K562 (cell line): ENCODE results near the gene DRD3. TPM values are rescaled to one million over a fixed set of nuclear protein-coding genes. Genes with fewer than 3 reads are reported as not detected.

Source experiments
- ATAC-seq: fragments of 200-7000 bp; cut with Tn5 transposase; 3 replicates; pipeline ENCODE4 v1.9.1; 2020; ENCODE audit warnings: moderate library complexity
- BruUV-seq: library from RNA; stranded (reverse); fragments of 400-500 nt; replicated peaks from 2 replicates; lab custom pipeline; 2021; lab: Mats Ljungman, UMichigan
- CTCF ChIA-PET: fragments of 300-600 bp; formaldehyde crosslinking; extraction: SDS; loops from one replicate; lab custom pipeline; 2021; ENCODE audit warnings: low intra/inter-chr PET ratio; lab: Yijun Ruan, JAX
- POLR2A ChIA-PET: fragments of 300-600, 350-650 bp; sonication (Branson Sonifier 250); formaldehyde crosslinking; extraction: SDS; loops from one replicate; lab custom pipeline; 2021; ENCODE audit warnings: antibody characterized with exemption, inconsistent platforms; lab: Yijun Ruan, JAX
- DNase-seq, 4 experiments: peaks; one replicate each; pipeline versions ENCODE4 v3.0.0 to v3.0.0-alpha.2; 2011 to 2018; ENCODE audit warnings: low spot score in 3 of 4, mixed read lengths in 3 of 4; ENCODE audit errors: extremely low read depth in 1 of 4
- FAIRE-seq: peaks from 2 replicates; lab custom pipeline; 2011; peaks lifted over from hg19 to GRCh38; lab: Jason Lieb, UNC
- H2AFZ ChIP-seq: 2 replicates; pipeline ENCODE4 v1.6.0; 2011; ENCODE audit warnings: low read depth, low read length, control low read depth, inconsistent platforms
- H3K27ac ChIP-seq: fragments of 200-600 bp; 3 replicates; pipeline ENCODE4 v1.8.0; 2011; ENCODE audit warnings: low read depth, mild to moderate bottlenecking, control low read depth, inconsistent platforms, low read length, moderate library complexity, mixed read lengths; ENCODE audit errors: extremely low read depth
- H3K27me3 ChIP-seq, 2 experiments: fragments of 300-600 bp in 1 of 2; 2 replicates in 1 of 2; 3 replicates in 1 of 2; pipeline versions ENCODE4 v1.6.0 to v1.8.0; 2011; ENCODE audit warnings: inconsistent platforms in 2 of 2, low read length in 2 of 2, mild to moderate bottlenecking in 1 of 2, mixed read lengths in 1 of 2, moderate library complexity in 1 of 2; ENCODE audit not compliant: control insufficient read depth in 2 of 2, insufficient read depth in 2 of 2
- H3K36me3 ChIP-seq: fragments of 300-600 bp; 3 replicates; pipeline ENCODE4 v1.8.0; 2011; ENCODE audit warnings: mild to moderate bottlenecking, low read length, inconsistent platforms; ENCODE audit not compliant: control insufficient read depth, insufficient read depth
- H3K4me1 ChIP-seq, 2 experiments: fragments of 200-600 bp in 1 of 2; replicated peaks in 1 of 2; 2 replicates in 1 of 2; 3 replicates in 1 of 2; pipeline versions ENCODE4 v1.5.1 to v1.8.0; 2011; ENCODE audit warnings: inconsistent platforms in 2 of 2, low read length in 2 of 2, mild to moderate bottlenecking in 1 of 2, mixed read lengths in 1 of 2, moderate library complexity in 1 of 2; ENCODE audit not compliant: control insufficient read depth in 2 of 2, insufficient read depth in 2 of 2
- H3K4me2 ChIP-seq: 2 replicates; pipeline ENCODE4 v1.6.1; 2011; ENCODE audit warnings: low read length, control low read depth, inconsistent platforms, mixed read lengths; ENCODE audit not compliant: insufficient read depth
- H3K4me3 ChIP-seq: fragments of 200-600 bp; sonication (generic), shearing (Covaris generic); 2 replicates; pipeline ENCODE4 v1.5.1; 2016; ENCODE audit warnings: control low read depth, inconsistent platforms
- H3K79me2 ChIP-seq: fragments of 200-600 bp; 3 replicates; pipeline ENCODE4 v1.8.0; 2011; ENCODE audit warnings: low read length, inconsistent platforms; ENCODE audit not compliant: control insufficient read depth, insufficient read depth
- H3K9ac ChIP-seq, 2 experiments: 2 replicates each; pipeline versions ENCODE4 v1.6.0 to v1.6.1; 2011; ENCODE audit warnings: low read depth in 2 of 2, low read length in 2 of 2, control low read depth in 1 of 2, inconsistent platforms in 1 of 2, mild to moderate bottlenecking in 1 of 2, mixed read lengths in 1 of 2; ENCODE audit not compliant: insufficient read depth in 1 of 2
- H3K9me1 ChIP-seq: one replicate; pipeline ENCODE4 v1.6.0; 2011; ENCODE audit warnings: inconsistent platforms, mild to moderate bottlenecking, low read length, moderate library complexity; ENCODE audit not compliant: control insufficient read depth, insufficient read depth
- H3K9me3 ChIP-seq: replicated peaks from 2 replicates; pipeline ENCODE4 v1.5.1; 2011; ENCODE audit warnings: low read depth, low read length, inconsistent platforms; ENCODE audit not compliant: control insufficient read depth, insufficient read depth
- H4K20me1 ChIP-seq: replicated peaks from 2 replicates; pipeline ENCODE4 v1.6.1; 2011; ENCODE audit warnings: low read length, inconsistent platforms, mixed read lengths; ENCODE audit not compliant: control insufficient read depth, insufficient read depth
- IFI16 ChIP-seq: fragments of 250-450 bp; sonication (Bioruptor Pico); IDR thresholded peaks from 2 replicates; pipeline ENCODE4 v2.1.2; 2022; ENCODE audit warnings: mild to moderate bottlenecking, inconsistent platforms
- RAD21 ChIP-seq, 2 experiments: fragments of 250-450 bp in 1 of 2; fragments of 450-650 bp in 1 of 2; sonication (Bioruptor Pico) in 1 of 2; formaldehyde crosslinking in 1 of 2; IDR thresholded peaks in 1 of 2; conservative IDR thresholded peaks in 1 of 2; 2 replicates each; pipeline versions ENCODE4 v1.4.0 to v1.8.0; 2020 to 2022; ENCODE audit warnings: mild to moderate bottlenecking in 2 of 2, moderate library complexity in 1 of 2
- SAP30 ChIP-seq: fragments of 200-600 bp; sonication (generic); IDR thresholded peaks from 2 replicates; pipeline ENCODE4 v1.6.1; 2012; ENCODE audit warnings: borderline replicate concordance, low read depth, mild to moderate bottlenecking, moderate library complexity, low read length, control low read depth, inconsistent platforms; ENCODE audit not compliant: insufficient read depth, poor library complexity, severe bottlenecking
- TRIM24 ChIP-seq, 2 experiments: fragments of 450-650 bp; IDR thresholded peaks; 2 replicates each; pipeline ENCODE4 v1.6.1; 2016
- ZNF140 ChIP-seq: fragments of 250-450 bp; sonication (Bioruptor Pico); IDR thresholded peaks from 2 replicates; pipeline ENCODE4 v1.8.0; 2021; ENCODE audit warnings: moderate library complexity, mild to moderate bottlenecking, inconsistent platforms
- ZNF282 ChIP-seq: sonication (generic); formaldehyde crosslinking; IDR thresholded peaks from 2 replicates; pipeline ENCODE4 v1.8.1; 2023; ENCODE audit warnings: missing genetic modification reagents
- WGBS: fragments of 100-300 bp; shearing (Covaris generic); methylation state at CpG from one replicate; pipeline ENCODE4 v1.1.6; 2016; ENCODE audit warnings: low coverage, mixed read lengths; ENCODE audit not compliant: insufficient coverage; ENCODE audit errors: missing lambda C conversion rate; 5-methylcytosine and 5-hydroxymethylcytosine counted together
- in situ Hi-C: fragments of 300-500 bp; cut with MboI; formaldehyde crosslinking; loops from 4 replicates; pipeline ENCODE4 v1.15.0; 2018; ENCODE audit warnings: inconsistent platforms, mixed read lengths
- intact Hi-C: fragments of 100-400 bp; cut with micrococcal nuclease; formaldehyde crosslinking; loops from 2 replicates; pipeline ENCODE4 v1.14.2; 2022
- polyA plus RNA-seq, 8 experiments: library from polyadenylated mRNA; depleted of rRNA in 4 of 8; stranded (reverse) in 5 of 8; unstranded in 3 of 8; fragments of >200 nt; fragmentation: Nextera tagmentation in 2 of 8; fragmentation: Illumina TruSeq in 1 of 8; extraction: Ambion mirVana in 2 of 8; extraction: Trizol in 1 of 8; gene quantifications; 2 replicates each; pipeline versions ENCODE4 v1.2.1 to v1.2.3, GENCODE V29; 2011 to 2014; ENCODE audit warnings: inconsistent platforms in 1 of 8, missing spikeins in 1 of 8
- total RNA-seq, 7 experiments: library from RNA; depleted of rRNA in 6 of 7; stranded (reverse); fragments of >200 nt in 6 of 7; fragmentation: Illumina TruSeq in 2 of 7; extraction: Trizol in 2 of 7; gene quantifications; 2 replicates each; pipeline versions ENCODE4 v1.2.1 to v1.2.3, GENCODE V29; 2011 to 2021; ENCODE audit warnings: low replicate concordance in 1 of 7
- TF ChIP-seq, protein P1 (sequence below): fragments of 450-650 bp; IDR thresholded peaks from 2 replicates; pipeline ENCODE4 v1.6.1; 2018; ENCODE audit not compliant: partially characterized antibody

DRD3 gene
- total and polyA plus RNA-seq, 9 of the 15 experiments (the other 6 are each of a cell fraction or from before 2014, with no cell fraction given): not detected

DNA sequence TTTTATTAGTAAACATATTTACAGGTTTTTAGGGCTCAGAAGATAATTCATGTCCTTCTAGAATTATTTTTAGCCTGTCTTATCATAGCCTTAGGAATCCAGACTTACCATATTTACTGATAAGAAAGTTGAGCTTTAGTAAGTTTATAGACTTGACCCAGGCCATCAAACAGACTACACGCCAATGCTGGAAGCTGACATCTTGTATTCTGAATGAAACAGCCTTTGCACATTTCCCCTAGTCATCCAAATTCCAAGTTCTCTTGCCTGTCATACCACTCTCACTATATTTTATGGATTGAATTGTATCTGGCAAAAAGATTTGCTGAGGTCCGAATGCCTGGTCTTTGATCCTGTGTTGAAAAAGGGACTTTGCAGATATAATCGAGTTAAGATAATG is 58.6 kb downstream of the DRD3 start:
- Histone ChIP-seq H3K27ac (no peak overlapping the region), H3K79me2 (no peaks in the 10 kb centered on the region), H3K4me1 (no peaks in the 10 kb centered on the region), H3K36me3 (no peaks in the 10 kb centered on the region), H3K4me2 (no peak overlapping the region), H3K9ac (no peak overlapping the region), H3K9me1 (no peaks in the 10 kb centered on the region), H3K4me3 (no peak overlapping the region), H2AFZ (no peak overlapping the region), H3K9me3 (no peaks in the 10 kb centered on the region), H4K20me1 (no peaks in the 10 kb centered on the region), H3K27me3 (peaks cover 0 to 6% of the 10 kb centered on the region in 2 experiments; a peak in 2 of 5 replicates)
- ChIA-PET POLR2A (no interaction called here), CTCF (no interaction called here)
- intact Hi-C loops: no loop called here
- DNase-seq (no peak), FAIRE-seq (no peak), ATAC-seq (no peak)
- TF ChIP-seq ZNF282 (CRISPR knock-in tag): no peak
- TF ChIP-seq ZNF140 (CRISPR knock-in tag): no peak
- no peak for TF ChIP-seq RAD21 (CRISPR knock-in tag; conservative IDR thresholded peaks at IDR 0.05 in 1 of 2, IDR thresholded peaks at IDR 0.05 in 1 of 2)
- TF ChIP-seq, protein P1, sequence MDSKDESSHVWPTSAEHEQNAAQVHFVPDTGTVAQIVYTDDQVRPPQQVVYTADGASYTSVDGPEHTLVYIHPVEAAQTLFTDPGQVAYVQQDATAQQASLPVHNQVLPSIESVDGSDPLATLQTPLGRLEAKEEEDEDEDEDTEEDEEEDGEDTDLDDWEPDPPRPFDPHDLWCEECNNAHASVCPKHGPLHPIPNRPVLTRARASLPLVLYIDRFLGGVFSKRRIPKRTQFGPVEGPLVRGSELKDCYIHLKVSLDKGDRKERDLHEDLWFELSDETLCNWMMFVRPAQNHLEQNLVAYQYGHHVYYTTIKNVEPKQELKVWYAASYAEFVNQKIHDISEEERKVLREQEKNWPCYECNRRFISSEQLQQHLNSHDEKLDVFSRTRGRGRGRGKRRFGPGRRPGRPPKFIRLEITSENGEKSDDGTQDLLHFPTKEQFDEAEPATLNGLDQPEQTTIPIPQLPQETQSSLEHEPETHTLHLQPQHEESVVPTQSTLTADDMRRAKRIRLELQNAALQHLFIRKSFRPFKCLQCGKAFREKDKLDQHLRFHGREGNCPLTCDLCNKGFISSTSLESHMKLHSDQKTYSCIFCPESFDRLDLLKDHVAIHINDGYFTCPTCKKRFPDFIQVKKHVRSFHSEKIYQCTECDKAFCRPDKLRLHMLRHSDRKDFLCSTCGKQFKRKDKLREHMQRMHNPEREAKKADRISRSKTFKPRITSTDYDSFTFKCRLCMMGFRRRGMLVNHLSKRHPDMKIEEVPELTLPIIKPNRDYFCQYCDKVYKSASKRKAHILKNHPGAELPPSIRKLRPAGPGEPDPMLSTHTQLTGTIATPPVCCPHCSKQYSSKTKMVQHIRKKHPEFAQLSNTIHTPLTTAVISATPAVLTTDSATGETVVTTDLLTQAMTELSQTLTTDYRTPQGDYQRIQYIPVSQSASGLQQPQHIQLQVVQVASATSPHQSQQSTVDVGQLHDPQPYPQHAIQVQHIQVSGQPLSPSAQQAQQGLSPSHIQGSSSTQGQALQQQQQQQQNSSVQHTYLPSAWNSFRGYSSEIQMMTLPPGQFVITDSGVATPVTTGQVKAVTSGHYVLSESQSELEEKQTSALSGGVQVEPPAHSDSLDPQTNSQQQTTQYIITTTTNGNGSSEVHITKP: no peak
- no peak for TF ChIP-seq TRIM24 (IDR thresholded peaks at IDR 0.05)
- no peak for TF ChIP-seq SAP30
- no peak for TF ChIP-seq IFI16 (CRISPR knock-in tag)
- WGBS: 3% methylated on average over 3 of the region's 3 CpGs
- no TSS peak for BruUV-seq
- in situ Hi-C loops: no loop called here
